ENCODE results near the gene FOSL2.

Gene FOSL2

DNA sequence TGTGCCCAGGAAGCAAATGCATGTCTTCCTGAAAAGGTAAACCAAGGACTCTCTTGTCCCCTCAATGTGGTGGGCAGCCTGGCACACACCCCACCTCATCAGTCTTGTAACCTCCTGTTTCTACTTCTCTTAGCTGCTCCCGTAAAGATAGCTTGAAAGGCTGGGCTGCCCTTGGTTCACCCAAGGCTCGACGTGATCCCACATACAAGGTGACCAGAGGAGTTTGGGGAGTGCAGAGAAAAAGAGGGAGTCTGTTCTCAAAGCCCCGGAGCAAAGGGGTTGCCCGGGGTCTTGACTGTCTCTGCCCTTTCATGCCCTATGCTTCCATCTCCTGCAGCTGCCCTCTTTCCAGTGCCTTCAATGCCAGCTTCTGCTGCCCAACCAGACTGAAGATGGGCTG, 18.3 kb upstream of the FOSL2 start:
- no peak for DNase-seq (ENCODE audit: low read depth in 2 of 2)

DNA sequence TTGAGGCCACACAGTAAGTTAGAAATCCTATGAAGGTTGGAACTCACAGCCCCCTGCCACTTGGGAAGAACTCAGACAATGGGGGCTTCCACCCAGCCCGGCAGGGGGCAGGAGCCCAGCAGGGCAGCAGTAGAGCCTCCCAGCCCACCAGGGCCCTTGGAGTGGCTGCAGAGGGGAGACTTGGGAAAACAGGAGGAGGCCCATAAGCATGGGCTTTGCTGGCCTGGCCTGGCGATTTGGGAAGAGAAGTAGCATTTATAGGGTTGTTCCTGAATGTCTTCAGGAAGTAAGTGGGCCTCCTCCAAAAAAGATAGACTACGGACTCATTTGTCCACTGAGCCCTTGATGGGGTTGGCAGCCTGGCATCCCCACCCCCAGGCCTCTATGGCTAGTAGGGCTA, 17.4 kb upstream of the FOSL2 start:
- DNase-seq (ENCODE audit: low read depth in 2 of 2) = no peak

DNA sequence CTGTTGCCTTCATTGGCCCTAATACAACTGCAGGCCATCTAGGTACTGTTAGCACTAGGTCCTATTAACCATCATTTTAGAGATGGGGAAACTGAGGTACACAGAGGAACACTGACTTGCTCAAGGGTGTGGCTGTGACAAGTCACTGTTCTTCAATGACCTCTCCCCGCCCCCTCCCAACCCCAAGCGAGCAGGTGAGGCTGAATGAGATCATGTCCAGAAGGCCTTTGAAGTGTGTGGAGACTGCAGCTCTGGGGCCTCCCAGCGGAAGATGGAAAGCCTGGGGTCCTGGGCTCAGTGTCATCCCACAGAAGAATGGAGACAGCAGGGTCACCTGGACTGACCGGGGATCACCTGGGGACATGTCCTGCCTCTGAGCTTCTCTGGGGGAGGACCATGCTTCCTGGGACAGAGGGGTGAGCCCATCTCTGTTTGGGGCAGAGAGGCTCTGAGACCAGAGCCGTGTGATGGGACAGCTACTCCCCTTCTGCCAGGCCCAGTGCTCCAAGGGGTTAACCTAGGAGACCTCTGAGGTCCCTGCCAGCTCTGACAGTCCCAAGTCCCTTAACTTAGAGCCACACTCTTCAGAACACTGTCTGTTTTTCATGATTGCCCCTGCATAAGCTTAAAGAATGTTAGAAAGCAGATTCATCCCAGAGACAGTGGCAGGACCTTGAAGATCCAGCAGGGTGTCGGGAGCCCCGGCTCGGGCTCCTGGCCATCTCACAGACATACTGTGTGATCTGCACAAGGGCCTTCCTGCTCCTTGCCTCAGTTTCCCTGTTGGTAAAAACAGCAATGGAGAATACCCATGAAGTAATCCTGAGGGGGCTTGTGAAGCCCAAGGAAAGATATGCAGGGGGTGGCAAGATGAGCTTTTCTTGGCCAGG, 16.7 kb upstream of the FOSL2 start:
- no peak for DNase-seq (ENCODE audit: low read depth in 2 of 2)

DNA sequence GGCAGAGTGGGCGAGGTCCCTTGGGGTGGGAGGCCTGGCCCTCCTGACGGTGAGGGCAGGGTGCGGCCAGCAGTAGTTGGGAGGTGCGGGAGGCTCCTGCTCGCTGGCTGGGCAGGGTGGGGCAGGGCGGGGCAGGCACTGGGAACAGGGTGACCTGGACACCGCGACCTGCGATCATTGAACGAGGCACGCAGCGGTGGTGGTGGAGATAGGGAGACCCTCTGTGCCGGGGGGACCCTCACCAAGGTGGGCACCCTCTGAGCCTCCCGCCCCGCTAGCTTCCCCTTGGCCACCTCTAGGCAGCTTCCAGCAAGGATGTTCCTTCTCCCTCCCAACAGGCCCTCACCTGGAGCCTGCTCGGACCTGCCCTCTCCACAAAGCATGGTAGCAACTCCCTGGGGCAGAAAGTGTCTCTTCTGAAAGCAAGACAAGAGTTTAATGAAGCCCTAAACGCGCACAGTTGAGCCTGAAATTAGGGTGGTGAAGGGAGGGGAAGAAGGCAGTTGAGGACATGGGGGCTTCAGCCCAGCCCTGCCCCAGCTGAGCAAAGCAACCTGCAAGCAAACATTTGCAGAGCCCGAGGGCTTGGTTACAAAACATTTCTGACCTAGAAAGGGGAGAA, 15.4 kb upstream of the FOSL2 start:
- no peak for DNase-seq (ENCODE audit: low read depth in 2 of 2)

DNA sequence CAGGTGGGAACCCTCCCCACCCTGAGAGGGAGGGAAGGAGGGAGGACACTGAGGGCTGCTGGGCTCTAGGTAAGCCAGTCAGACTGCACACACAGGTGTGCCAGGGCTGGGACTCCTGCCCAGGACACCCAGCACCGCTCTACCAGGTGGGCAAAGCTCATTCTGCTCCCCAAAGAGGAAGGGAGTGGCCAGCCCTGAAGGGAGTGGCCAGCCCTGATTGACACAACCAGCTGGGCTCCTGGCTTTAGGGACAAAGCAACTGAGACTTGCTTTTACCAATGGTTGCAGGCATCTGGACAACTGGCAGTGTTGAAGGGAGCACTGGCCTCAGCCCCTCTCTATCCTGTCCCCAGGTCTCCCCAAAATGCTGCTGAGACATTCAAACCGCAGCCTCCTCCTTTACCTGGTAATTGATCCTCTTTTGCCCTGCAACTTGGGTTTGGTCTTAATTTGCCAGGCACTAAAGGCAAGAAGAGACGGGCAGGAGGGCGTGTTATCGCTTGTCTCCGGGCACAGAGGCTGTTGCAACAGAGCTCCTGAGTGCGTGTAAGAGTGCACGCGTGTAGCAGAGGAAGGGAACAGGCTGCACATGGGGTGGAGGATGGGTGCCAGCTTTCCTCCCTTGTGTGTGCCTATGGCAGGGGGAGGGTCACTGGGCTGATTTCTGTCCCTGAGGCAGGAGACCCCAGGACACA, 14.5 kb upstream of the FOSL2 start:
- no peak for DNase-seq (ENCODE audit: low read depth in 2 of 2)

DNA sequence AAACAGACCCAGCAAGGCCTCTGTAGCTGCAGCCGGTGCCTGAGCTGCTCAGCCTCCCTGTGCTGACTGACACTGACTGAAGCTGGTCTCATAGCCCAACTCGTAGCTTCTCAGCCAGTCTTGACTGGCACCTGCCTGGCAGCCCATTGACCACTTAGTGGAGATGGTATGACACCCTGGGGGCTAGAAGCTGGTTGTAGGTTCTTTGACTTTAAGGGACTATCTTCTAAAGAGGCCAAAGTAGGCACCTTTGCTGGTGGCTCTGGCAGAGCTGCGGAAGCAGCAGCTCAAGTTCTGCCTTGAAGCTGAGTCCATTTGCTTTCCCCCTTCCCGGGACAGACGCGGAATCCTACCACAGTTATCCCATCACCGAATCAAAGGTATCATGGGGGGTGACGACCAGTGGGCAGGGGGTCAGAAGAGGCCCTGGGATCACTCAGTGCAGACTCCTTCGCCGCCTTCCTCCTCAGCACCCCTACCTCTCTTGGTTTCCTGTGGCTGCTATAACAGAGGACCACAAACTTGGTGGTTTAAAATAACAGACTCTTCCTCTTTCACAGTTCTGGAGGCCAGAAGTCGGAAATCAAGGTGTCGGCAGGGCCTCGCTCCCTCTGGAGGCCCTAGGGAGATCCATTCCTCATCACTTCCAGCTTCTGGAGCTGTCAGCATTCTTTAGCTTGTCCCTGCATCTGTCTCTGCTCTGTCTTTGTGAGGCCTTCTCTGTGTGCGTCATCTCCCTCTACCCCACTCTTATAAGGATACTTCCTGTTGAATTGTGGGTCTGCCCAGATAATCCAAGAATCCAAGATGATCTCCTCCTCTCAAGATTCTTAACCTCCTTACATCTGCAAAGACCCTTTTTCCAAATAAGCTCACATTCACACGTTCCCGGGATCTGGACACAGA, 13.7 kb upstream of the FOSL2 start:
- DNase-seq (ENCODE audit: low read depth in 2 of 2) = no peak

DNA sequence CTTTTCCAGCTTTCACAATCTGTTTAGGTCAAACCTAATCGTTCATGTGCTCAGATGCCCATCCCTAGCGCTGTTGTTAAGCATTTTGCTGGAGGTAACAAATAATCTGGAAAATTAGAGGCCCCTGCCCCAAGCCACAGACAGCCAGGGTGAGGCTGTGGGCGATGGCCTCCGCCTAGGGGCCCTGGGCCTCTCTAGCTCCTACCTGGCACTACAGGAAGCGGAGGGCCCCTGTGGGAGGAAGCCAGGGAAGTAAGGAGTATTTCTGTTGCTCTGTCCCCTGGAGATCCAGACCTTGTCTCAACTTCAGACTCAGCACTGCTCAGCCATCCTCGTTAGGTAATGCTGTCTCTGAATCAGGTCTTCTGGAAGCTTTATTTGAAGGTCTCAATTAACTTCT, 12.4 kb upstream of the FOSL2 start:
- DNase-seq (ENCODE audit: low read depth in 2 of 2) = no peak

DNA sequence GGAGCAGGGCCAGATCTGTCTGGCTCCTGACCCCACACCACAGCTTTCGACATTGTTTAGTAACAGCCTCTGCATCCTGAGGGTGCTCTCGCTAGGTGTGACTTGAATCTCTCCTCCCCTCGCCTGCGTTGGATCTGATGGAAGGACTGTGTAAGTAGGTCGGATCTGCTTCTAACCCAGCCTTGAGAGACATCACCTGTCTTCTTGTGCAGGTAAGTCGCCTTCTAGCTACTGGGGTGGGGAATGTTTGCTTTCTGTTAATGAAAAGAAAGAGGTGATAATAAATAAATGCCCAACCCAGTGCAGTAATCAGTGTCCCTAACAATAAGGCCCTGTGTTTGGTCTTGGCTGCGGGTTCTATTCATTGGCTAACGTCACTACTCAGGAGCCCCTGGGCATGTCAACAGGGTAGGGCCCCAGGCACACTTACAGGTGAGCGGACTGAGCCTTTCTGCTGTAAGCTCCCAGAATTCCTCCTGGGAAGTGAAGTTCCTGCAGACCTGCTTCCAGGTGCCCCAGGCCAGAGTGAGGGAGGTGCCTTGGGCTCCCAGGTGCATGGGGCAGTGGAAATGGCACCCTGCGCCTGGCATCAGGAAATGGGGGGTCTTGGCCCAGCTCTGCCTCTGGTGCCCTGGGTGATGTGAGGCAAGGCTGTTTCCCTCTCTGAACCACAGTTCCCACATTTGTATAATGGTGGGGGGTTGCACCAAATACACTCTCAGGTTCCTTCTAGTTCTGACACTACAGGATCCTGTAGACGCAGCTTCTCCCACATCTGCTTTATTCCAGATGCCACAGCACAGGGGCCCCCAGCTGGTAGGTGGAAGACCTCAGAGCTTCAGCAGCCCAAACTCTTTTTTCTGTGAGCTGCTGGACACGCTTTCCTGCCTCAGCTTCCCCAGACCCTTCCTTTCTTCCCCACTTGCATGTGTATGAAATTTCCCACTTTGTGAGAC, 11.2 kb upstream of the FOSL2 start:
- no peak for DNase-seq (ENCODE audit: low read depth in 2 of 2)

DNA sequence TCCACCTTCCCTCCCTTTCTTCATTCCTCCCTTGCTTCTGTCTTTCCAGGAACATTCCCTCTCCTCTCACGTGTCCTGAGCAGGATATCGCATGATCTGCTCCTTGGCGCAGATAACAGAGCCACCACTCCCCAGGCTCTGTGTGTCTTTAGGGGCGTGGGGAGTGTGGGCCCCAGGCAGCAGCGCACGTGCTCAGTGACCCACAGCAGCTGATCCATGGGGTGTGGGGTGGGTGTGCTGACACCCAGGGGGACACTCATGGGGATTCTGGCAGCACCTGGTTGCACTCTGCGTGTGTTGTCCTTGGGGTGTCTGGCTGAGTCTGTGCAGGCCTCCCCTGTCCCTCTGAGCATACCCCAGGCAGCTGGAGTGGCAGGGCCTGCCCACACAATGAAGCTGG, 9.9 kb upstream of the FOSL2 start:
- DNase-seq (ENCODE audit: low read depth in 2 of 2) = no peak

DNA sequence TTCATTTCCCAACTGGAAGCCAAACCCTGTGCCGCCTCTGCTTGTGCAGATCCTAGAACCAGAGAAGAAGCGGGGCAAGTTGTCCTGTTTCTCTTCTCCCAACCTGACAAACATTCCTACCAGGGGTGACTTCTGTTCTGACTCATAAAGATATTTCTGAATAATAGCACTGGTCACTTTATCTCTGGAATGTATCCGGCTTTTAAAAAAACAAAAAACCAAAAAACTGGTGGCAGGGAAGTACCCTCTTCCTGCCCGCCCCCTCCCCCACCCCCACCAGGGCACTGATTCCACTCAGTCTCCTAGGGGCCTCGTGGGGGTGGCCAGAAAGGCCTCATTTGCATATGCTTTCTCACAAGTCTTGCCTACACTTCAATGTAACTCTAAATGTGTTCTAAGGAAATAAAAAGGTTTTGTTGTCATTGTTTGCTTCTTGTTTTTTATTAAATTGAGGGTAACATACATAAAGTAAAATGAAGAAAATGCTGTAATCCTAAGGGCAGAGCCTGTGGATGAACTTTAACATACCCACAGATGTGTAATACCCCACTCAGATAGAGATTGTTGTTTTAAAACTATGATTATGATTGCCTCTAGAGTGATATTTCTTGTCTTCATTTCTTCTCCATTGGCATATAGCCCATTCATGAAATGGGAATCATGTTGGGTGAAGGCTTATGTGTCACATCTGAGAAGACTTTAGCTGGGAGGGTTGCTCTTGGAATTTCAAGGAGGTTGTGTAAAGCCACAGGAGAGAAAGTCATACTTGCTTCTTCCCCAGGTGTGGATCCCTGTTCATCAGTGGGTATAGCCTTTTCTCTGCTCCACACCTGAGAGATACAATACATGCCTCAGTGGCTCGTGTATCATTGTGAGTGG, 5.3 kb upstream of the FOSL2 start:
- DNase-seq (ENCODE audit: low read depth in 2 of 2) = no peak

DNA sequence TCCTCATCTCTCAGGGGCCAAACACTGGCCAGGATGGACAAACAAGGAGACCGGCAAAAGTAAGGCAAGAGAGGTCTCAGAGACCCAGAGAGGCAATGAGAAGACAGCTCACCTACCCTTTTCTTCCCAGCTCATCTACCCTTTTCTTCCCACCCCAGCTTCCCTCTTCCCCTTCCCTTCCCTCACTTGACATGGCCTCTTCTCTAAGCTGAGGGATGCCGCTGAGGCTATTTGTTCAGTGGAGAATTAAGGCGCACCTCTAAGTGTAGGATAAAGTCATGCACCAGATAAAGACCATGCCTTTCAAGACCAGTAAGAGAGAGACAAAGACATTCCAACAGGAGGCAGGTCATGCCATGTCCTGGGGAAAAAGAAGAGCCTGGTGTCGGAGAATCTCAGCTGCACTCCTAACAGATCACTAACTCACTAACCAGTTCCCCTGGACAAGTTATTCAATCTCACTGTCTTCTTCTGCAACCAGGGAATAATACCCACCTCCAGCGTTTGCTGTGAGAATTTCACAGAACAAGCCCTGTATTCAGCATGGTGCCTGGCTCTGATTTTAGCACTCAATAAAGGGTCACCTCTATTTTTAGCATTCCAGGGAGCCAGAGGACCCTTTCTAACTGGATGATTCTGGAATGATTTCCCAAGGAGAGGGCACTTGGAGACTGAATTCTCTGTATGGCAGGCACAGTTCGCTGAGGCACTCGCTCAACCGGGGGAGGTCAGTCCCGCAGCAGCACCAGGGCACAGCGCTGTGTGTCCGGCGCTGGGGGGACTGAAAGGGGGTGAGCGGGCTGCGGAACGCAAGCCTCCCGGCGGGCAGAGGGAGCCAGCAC, 3.0 kb upstream of the FOSL2 start:
- no peak for DNase-seq (ENCODE audit: low read depth in 2 of 2)

DNA sequence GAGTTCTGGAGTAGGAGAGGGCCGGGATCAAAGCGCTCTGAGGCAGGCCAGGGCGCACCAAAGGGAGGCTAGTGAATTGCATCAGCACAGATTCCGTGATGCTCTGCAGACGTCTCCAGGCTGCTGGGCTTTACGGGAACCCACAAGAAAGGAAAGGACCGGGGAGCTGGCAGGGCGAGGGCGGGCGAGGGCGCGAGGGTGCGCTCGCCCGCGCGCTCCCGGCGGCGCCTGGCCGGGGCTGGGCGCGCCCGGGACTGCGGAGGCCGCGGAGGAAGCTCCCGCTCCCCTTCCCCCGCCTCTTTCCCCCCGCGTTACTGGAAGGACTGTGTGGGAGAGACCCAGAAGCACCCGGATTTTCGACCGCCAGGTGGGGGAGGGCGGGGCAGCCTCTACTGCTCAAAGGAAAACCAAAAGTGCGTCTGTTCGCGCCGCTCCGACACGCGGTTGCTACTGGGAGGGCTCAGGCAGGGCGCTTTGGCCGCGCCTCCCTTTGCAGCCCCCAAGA, 2.4 kb upstream of the FOSL2 start:
- peak; percentile 87 to 92 for DNase-seq (ENCODE audit: low read depth in 2 of 2)

DNA sequence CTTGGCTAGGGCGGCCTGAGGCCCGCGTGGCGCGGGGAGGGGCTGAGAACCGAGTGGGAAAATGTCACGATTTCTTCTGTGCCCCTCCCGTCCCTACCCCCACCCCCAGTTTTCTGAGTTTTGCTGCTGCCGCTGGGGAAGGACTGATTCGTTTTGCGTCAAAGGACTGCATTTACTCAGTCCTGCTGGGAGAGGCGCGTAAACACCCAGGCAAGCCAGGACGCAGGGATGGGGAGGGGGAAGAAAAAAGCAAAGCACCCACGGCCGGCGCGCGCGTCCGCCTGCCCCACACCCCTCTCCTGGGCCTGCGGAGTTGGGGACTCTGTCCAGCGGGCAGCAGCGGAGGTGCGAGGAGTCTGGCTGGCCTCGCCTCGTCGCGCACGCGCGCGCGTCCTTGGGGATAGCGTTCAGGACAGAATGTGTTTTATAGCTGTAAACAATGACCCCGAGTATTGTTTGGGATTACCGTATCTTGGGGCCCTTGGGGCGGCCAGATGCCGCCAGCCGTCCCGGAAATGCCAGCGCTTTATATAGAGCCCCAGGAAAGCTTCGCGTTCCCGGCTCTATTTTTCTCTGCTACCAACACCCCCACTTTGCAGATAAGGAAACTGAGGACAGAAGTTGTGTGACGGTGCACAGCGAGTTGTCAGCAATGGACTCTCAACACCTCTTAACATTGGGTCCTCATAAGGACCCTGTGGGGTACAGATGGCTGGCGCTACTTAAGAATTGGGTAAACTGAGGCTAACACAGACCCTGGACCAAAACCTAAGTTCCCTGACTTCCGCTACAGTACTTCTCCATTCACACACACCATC, 1.7 kb upstream of the FOSL2 start:
- no peak for DNase-seq (ENCODE audit: low read depth in 2 of 2)

DNA sequence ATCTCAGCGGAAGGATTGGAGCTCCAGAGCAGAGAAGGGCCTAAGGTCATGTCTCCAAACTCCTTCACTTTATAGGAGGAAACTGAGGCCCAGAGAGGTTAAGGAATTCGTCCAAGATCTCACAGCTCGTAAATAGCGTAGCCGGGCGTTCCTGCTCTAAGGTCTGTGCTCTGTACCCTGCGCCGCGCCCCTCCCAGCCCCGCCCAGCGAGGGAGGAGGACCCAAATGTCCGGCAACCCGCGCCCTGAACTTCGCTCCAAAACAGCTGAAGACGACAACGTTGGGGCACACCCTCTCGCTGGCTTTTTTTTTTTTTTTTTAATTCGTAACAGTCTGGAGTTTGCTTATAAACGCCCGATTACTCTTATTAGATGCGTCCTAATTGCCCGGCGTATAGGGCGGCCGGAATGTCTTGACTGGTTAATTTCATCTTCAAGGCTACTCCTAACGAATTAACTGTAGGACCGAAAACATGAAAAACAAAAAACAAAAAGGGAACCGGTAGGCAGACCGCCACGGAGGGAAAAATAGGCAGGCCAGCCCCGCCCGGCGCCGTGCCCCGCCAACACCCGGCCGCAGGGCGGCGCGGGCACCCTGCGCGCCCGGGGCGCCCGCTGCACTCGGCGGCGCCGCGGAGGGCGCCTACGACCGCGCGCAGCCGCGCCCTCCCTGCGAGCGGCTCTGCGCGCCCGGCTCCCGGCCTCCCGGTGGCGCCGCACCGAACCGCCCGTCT, 928 bp upstream of the FOSL2 start:
- peak in 1 of 2 donors; percentile 43 for DNase-seq (ENCODE audit: low read depth in 2 of 2)

DNA sequence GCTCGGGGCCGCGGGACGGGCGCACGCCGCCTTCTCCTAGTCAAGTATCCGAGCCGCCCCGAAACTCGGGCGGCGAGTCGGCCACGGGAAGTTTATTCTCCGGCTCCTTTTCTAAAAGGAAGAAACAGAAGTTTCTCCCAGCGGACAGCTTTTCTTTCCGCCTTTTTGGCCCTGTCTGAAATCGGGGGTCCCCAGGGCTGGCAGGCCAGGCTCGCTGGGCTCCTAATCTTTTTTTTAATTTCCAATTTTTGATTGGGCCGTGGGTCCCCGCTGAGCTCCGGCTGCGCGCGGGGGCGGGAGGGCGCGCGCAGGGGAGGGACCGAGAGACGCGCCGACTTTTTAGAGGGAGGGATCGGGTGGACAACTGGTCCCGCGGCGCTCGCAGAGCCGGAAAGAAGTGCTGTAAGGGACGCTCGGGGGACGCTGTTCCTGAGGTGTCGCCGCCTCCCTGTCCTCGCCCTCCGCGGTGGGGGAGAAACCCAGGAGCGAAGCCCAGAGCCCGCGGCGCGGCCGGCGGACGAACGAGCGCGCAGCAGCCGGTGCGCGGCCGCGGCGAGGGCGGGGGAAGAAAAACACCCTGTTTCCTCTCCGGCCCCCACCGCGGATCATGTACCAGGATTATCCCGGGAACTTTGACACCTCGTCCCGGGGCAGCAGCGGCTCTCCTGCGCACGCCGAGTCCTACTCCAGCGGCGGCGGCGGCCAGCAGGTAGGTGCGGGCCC, 617 bp downstream of the FOSL2 start:
- peak in 1 of 2 donors; percentile 36 for DNase-seq (ENCODE audit: low read depth in 2 of 2)

DNA sequence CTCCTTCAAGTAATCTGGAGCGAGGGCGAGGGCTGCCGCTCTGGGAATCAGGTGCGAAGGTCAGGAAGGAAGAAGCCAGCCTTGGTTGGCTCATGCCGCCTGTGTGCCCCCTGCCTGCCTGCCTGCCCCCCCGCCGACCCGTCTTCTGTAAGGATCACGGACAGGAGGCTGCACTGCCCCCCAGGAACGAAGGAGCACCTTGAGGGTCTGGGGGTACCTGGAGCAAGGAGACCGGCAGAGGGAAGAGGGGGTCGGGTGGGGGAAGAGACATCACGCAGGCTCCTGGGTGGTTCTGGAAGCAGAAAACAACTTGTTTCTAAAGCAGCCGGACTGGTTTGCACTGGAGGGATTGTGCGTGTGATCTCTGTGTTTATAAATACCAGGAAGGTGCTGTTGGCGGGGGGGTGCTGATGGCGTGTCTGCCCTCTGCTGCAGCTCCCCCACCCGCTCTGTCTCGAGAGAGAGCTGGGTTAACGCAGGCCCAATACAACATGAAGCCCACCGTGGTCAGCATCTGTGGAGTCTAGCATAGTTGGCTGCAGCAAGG, 1.7 kb downstream of the FOSL2 start:
- DNase-seq (ENCODE audit: low read depth in 2 of 2) = no peak
